Mesenchymal stem cell (in vitro differentiated cells and primary cell): ENCODE data around the gene RIMBP2.

ENCODE experiments used
- DNase-seq: peaks from one replicate; pipeline ENCODE4 v3.0.0-alpha.2; 2013
- H2AFZ ChIP-seq: one replicate; pipeline ENCODE4 v1.6.1; 2013; ENCODE audit warnings: low read depth, mild to moderate bottlenecking, control low read depth, inconsistent platforms, low read length, moderate library complexity
- H2AK5ac ChIP-seq: 2 replicates; pipeline ENCODE4 v1.6.1; 2013; ENCODE audit warnings: low read length, moderate library complexity, mild to moderate bottlenecking, inconsistent platforms; ENCODE audit not compliant: severe bottlenecking
- H2BK120ac ChIP-seq: one replicate; pipeline ENCODE4 v1.6.1; 2013; ENCODE audit warnings: low read depth, mild to moderate bottlenecking, inconsistent platforms, low read length, moderate library complexity
- H2BK12ac ChIP-seq, 2 experiments: one replicate each; pipeline ENCODE4 v1.6.1; 2013; ENCODE audit warnings: inconsistent platforms in 2 of 2, low read length in 2 of 2, mild to moderate bottlenecking in 2 of 2, moderate library complexity in 2 of 2, control low read depth in 1 of 2
- H2BK15ac ChIP-seq: one replicate; pipeline ENCODE4 v1.6.1; 2013; ENCODE audit warnings: mild to moderate bottlenecking, low read depth, inconsistent platforms; ENCODE audit not compliant: poor library complexity, severe bottlenecking
- H2BK5ac ChIP-seq: 2 replicates; pipeline ENCODE4 v1.6.1; 2013; ENCODE audit warnings: low read depth, mild to moderate bottlenecking, low read length, control low read depth, inconsistent platforms; ENCODE audit not compliant: poor library complexity, severe bottlenecking
- H3K14ac ChIP-seq, 2 experiments: one replicate each; pipeline ENCODE4 v1.6.1; 2013; ENCODE audit warnings: inconsistent platforms in 2 of 2, low read length in 2 of 2, control low read depth in 1 of 2, mild to moderate bottlenecking in 1 of 2, moderate library complexity in 1 of 2
- H3K18ac ChIP-seq, 2 experiments: one replicate each; pipeline ENCODE4 v1.6.1; 2013; ENCODE audit warnings: inconsistent platforms in 2 of 2, low read length in 2 of 2, control low read depth in 1 of 2, low read depth in 1 of 2, mild to moderate bottlenecking in 1 of 2
- H3K23ac ChIP-seq, 2 experiments: one replicate each; pipeline ENCODE4 v1.6.1; 2013; ENCODE audit warnings: inconsistent platforms in 2 of 2, low read length in 2 of 2, mild to moderate bottlenecking in 2 of 2, moderate library complexity in 2 of 2, control low read depth in 1 of 2
- H3K27ac ChIP-seq: 2 replicates; pipeline ENCODE4 v1.5.1; 2013; ENCODE audit warnings: mild to moderate bottlenecking, moderate library complexity, low read length, control low read depth, inconsistent platforms; ENCODE audit not compliant: poor library complexity, severe bottlenecking
- H3K27me3 ChIP-seq, 2 experiments: 2 replicates each; pipeline versions ENCODE4 v1.6.1 to v1.7.0; 2013; ENCODE audit warnings: low read length in 2 of 2, mild to moderate bottlenecking in 2 of 2, moderate library complexity in 2 of 2, control low read depth in 1 of 2, inconsistent platforms in 1 of 2; ENCODE audit not compliant: control insufficient read depth in 1 of 2, insufficient read depth in 1 of 2
- H3K36me3 ChIP-seq, 2 experiments: 2 replicates each; pipeline versions ENCODE4 v1.6.1 to v1.7.0; 2013; ENCODE audit warnings: low read length in 2 of 2, control low read depth in 1 of 2, inconsistent platforms in 1 of 2, low read depth in 1 of 2, mild to moderate bottlenecking in 1 of 2; ENCODE audit not compliant: insufficient read depth in 2 of 2, control insufficient read depth in 1 of 2
- H3K4ac ChIP-seq, 2 experiments: one replicate each; pipeline ENCODE4 v1.6.1; 2013; ENCODE audit warnings: inconsistent platforms in 2 of 2, low read length in 2 of 2, mild to moderate bottlenecking in 2 of 2, moderate library complexity in 2 of 2, control low read depth in 1 of 2, low read depth in 1 of 2
- H3K4me1 ChIP-seq: 2 replicates; pipeline ENCODE4 v1.6.1; 2013; ENCODE audit warnings: low read depth, low read length, control low read depth; ENCODE audit not compliant: control insufficient read depth, insufficient read depth
- H3K4me2 ChIP-seq: 2 replicates; pipeline ENCODE4 v1.6.1; 2013; ENCODE audit warnings: low read length, mild to moderate bottlenecking, inconsistent platforms; ENCODE audit not compliant: poor library complexity, severe bottlenecking
- H3K4me3 ChIP-seq, 2 experiments: 2 replicates each; pipeline versions ENCODE4 v1.5.1 to v1.7.0; 2013; ENCODE audit warnings: low read length in 2 of 2, mild to moderate bottlenecking in 2 of 2, control low read depth in 1 of 2, low read depth in 1 of 2; ENCODE audit not compliant: insufficient read depth in 1 of 2
- H3K79me1 ChIP-seq: replicated peaks from 2 replicates; pipeline ENCODE4 v1.6.1; 2013; ENCODE audit warnings: mild to moderate bottlenecking, control low read depth, low read length, inconsistent platforms; ENCODE audit not compliant: poor library complexity, severe bottlenecking
- H3K9ac ChIP-seq: 2 replicates; pipeline ENCODE4 v1.7.0; 2013; ENCODE audit warnings: mild to moderate bottlenecking, low read length, moderate library complexity
- H3K9me3 ChIP-seq: 2 replicates; pipeline ENCODE4 v1.7.0; 2013; ENCODE audit warnings: mild to moderate bottlenecking, low read length; ENCODE audit not compliant: control insufficient read depth
- H4K8ac ChIP-seq: one replicate; pipeline ENCODE4 v1.6.1; 2013; ENCODE audit warnings: inconsistent platforms, mild to moderate bottlenecking, low read length, moderate library complexity
- H4K91ac ChIP-seq: one replicate; pipeline ENCODE4 v1.6.1; 2013; ENCODE audit warnings: mild to moderate bottlenecking, low read length, inconsistent platforms
- WGBS: methylation state at CpG from one replicate; pipeline ENCODE4 v1.1.7; 2013; ENCODE audit warnings: mixed read lengths; 5-methylcytosine and 5-hydroxymethylcytosine counted together

The RIMBP2 gene

GRCh38 chr12:130559806-130560205, 156.3 kb downstream of the RIMBP2 start:
- Histone ChIP-seq H3K4ac (no peak overlapping the region), H4K91ac (no peak overlapping the region), H3K79me1 (no peaks in the 10 kb centered on the region), H3K27me3 (no peaks in the 10 kb centered on the region), H2BK12ac (no peak overlapping the region), H3K9me3 (peaks cover 6% of the 10 kb centered on the region), H3K23ac (no peak overlapping the region), H3K4me3 (no peak overlapping the region), H2AFZ (no peak overlapping the region), H3K18ac (no peak overlapping the region), H3K4me1 (no peaks in the 10 kb centered on the region), H2BK120ac (no peak overlapping the region), H3K9ac (no peak overlapping the region), H3K4me2 (no peak overlapping the region), H3K27ac (no peak overlapping the region), H3K14ac (no peak overlapping the region), H2BK5ac (no peak overlapping the region), H2BK15ac (no peak overlapping the region), H3K36me3 (no peaks in the 10 kb centered on the region), H2AK5ac (no peak overlapping the region), H4K8ac (no peak overlapping the region)
- DNase-seq, result no peak
- WGBS, result 86% methylated on average over 4 of the region's 7 CpGs

- H3K4ac ChIP-seq, result no peak overlapping the region
Observed at GRCh38 chr12:130557886-130558765, 158.0 kb downstream of the RIMBP2 start.

GRCh38 chr12:130557201-130557600, 158.9 kb downstream of the RIMBP2 start:
- Histone ChIP-seq H2BK15ac (no peak overlapping the region), H3K9ac (no peak overlapping the region), H3K4me2 (no peak overlapping the region), H3K4me3 (no peak overlapping the region), H3K36me3 (no peaks in the 10 kb centered on the region), H2AFZ (no peak overlapping the region), H3K18ac (no peak overlapping the region), H3K27ac (no peak overlapping the region), H3K79me1 (no peaks in the 10 kb centered on the region), H4K8ac (no peak overlapping the region), H3K14ac (no peak overlapping the region), H2BK5ac (no peak overlapping the region), H3K9me3 (peaks cover 10% of the 10 kb centered on the region), H2AK5ac (no peak overlapping the region), H2BK12ac (no peak overlapping the region), H3K27me3 (no peaks in the 10 kb centered on the region), H4K91ac (no peak overlapping the region), H2BK120ac (no peak overlapping the region), H3K4ac (no peak overlapping the region), H3K23ac (no peak overlapping the region), H3K4me1 (no peaks in the 10 kb centered on the region)
- DNase-seq, result no peak
- 81% methylated on average over 9 of the region's 9 CpGs for WGBS

More at GRCh38 chr12:130557886-130558765, 158.0 kb downstream of the RIMBP2 start:
- Histone ChIP-seq H3K18ac (no peak overlapping the region), H3K27me3 (no peaks in the 10 kb centered on the region), H3K9me3 (peaks cover 10% of the 10 kb centered on the region), H3K4me3 (no peak overlapping the region), H3K27ac (no peak overlapping the region), H2BK120ac (no peak overlapping the region), H2BK5ac (no peak overlapping the region), H3K14ac (no peak overlapping the region), H3K9ac (no peak overlapping the region), H3K4me1 (no peaks in the 10 kb centered on the region), H2AFZ (no peak overlapping the region), H2AK5ac (no peak overlapping the region), H4K8ac (no peak overlapping the region), H3K79me1 (no peaks in the 10 kb centered on the region), H3K4me2 (no peak overlapping the region), H2BK12ac (no peak overlapping the region), H3K23ac (no peak overlapping the region), H4K91ac (no peak overlapping the region), H3K36me3 (no peaks in the 10 kb centered on the region), H2BK15ac (no peak overlapping the region)
- WGBS, result 75% methylated on average over 16 of the region's 16 CpGs
- no peak for DNase-seq

GRCh38 chr12:130556486-130557055, 159.5 kb downstream of the RIMBP2 start:
- H2BK15ac ChIP-seq, result no peak overlapping the region
- H3K14ac ChIP-seq, result no peak overlapping the region
- no peak overlapping the region for H2AFZ ChIP-seq
- H3K27me3 ChIP-seq, result no peaks in the 10 kb centered on the region
- H3K4me3 ChIP-seq, result no peak overlapping the region
- no peak overlapping the region for H3K23ac ChIP-seq
- no peak for DNase-seq
- H3K4me2 ChIP-seq, result no peak overlapping the region
- H3K9me3 ChIP-seq, result peaks cover 12% of the 10 kb centered on the region
- H2BK5ac ChIP-seq, result no peak overlapping the region
- no peak overlapping the region for H3K9ac ChIP-seq
- H2AK5ac ChIP-seq, result no peak overlapping the region
- no peak overlapping the region for H3K27ac ChIP-seq
- no peak overlapping the region for H3K18ac ChIP-seq
- WGBS, result 75% methylated on average over 3 of the region's 8 CpGs
- no peak overlapping the region for H3K4ac ChIP-seq
- no peaks in the 10 kb centered on the region for H3K36me3 ChIP-seq
- H3K79me1 ChIP-seq, result no peaks in the 10 kb centered on the region
- no peaks in the 10 kb centered on the region for H3K4me1 ChIP-seq
- H4K91ac ChIP-seq, result no peak overlapping the region
- no peak overlapping the region for H4K8ac ChIP-seq
- H2BK120ac ChIP-seq, result no peak overlapping the region
- H2BK12ac ChIP-seq, result no peak overlapping the region
